ENCODE results near the gene TBX21.
"Not testable (repeated sequence)": the region's sequence is repeated elsewhere in the genome, so short reads cannot be mapped to it uniquely, and the experiment has no call there.

TBX21 gene

GRCh38 chr17:47729476-47729875, 3.6 kb upstream of the TBX21 start:
- in situ Hi-C loops (cut with MboI; ENCODE audit: low sequenced_read_pairs), result no loop called here

GRCh38 chr17:47730681-47731080, 2.4 kb upstream of the TBX21 start:
- in situ Hi-C loops (cut with MboI; ENCODE audit: low sequenced_read_pairs), result no loop called here

- in situ Hi-C loops (cut with MboI; ENCODE audit: low sequenced_read_pairs), result no loop called here
Observed at GRCh38 chr17:47731396-47731795, 1.6 kb upstream of the TBX21 start.

- in situ Hi-C loops (cut with MboI; ENCODE audit: low sequenced_read_pairs), result no loop called here
Observed at GRCh38 chr17:47732399-47733046, 513 bp upstream of the TBX21 start.

GRCh38 chr17:47733674-47734410, 806 bp downstream of the TBX21 start:
- in situ Hi-C loops (cut with MboI; ENCODE audit: low sequenced_read_pairs), result no loop called here

- in situ Hi-C loops (cut with MboI; ENCODE audit: low sequenced_read_pairs), result no loop called here
Observed at GRCh38 chr17:47735139-47735464, 2.1 kb downstream of the TBX21 start.

GRCh38 chr17:47735536-47736011, 2.5 kb downstream of the TBX21 start:
- in situ Hi-C loops (cut with MboI; ENCODE audit: low sequenced_read_pairs), result no loop called here

GRCh38 chr17:47736501-47737495, 3.8 kb downstream of the TBX21 start:
- in situ Hi-C loops (cut with MboI; ENCODE audit: low sequenced_read_pairs), result no loop called here

- in situ Hi-C loops (cut with MboI; ENCODE audit: low sequenced_read_pairs), result no loop called here
Observed at GRCh38 chr17:47738178-47738577, 5.1 kb downstream of the TBX21 start.

GRCh38 chr17:47739150-47739549, 6.1 kb downstream of the TBX21 start:
- in situ Hi-C loops (cut with MboI; ENCODE audit: low sequenced_read_pairs), result no loop called here

- in situ Hi-C loops (cut with MboI; ENCODE audit: low sequenced_read_pairs), result not testable (repeated sequence)
Observed at GRCh38 chr17:47739945-47740344, 6.9 kb downstream of the TBX21 start.

GRCh38 chr17:47741109-47741792, 8.2 kb downstream of the TBX21 start:
- in situ Hi-C loops (cut with MboI; ENCODE audit: low sequenced_read_pairs), result no loop called here

GRCh38 chr17:47741793-47742145, 8.7 kb downstream of the TBX21 start:
- in situ Hi-C loops (cut with MboI; ENCODE audit: low sequenced_read_pairs), result no loop called here

- in situ Hi-C loops (cut with MboI; ENCODE audit: low sequenced_read_pairs), result no loop called here
Observed at GRCh38 chr17:47742319-47743181, 9.5 kb downstream of the TBX21 start.

GRCh38 chr17:47744168-47745036, 11.4 kb downstream of the TBX21 start:
- in situ Hi-C loops (cut with MboI; ENCODE audit: low sequenced_read_pairs), result no loop called here

GRCh38 chr17:47745037-47745380, 12.0 kb downstream of the TBX21 start:
- in situ Hi-C loops (cut with MboI; ENCODE audit: low sequenced_read_pairs), result no loop called here

- in situ Hi-C loops (cut with MboI; ENCODE audit: low sequenced_read_pairs), result no loop called here
Observed at GRCh38 chr17:47751471-47751870, 18.4 kb downstream of the TBX21 start.

- in situ Hi-C loops (cut with MboI; ENCODE audit: low sequenced_read_pairs), result no loop called here
Observed at GRCh38 chr17:47757386-47757785, 24.4 kb downstream of the TBX21 start.
